HepG2 (cell line): Measurements from ENCODE around the gene STEAP1B. TPM values are rescaled to one million over a fixed set of nuclear protein-coding genes. Genes with fewer than 3 reads are reported as not detected.

Experiments used
- ARID4A ChIP-seq: sonication (generic); formaldehyde crosslinking; IDR thresholded peaks from 2 replicates; pipeline ENCODE4 v1.5.0; 2020; ENCODE audit warnings: mild to moderate bottlenecking, missing genetic modification reagents, borderline replicate concordance
- CAMTA2 ChIP-seq: sonication (generic); formaldehyde crosslinking; IDR thresholded peaks from 2 replicates; pipeline ENCODE4 v1.4.0; 2020; ENCODE audit warnings: mild to moderate bottlenecking, missing genetic modification reagents, borderline replicate concordance
- HNF1A ChIP-seq, 2 experiments: sonication (generic) in 1 of 2; formaldehyde crosslinking in 1 of 2; IDR thresholded peaks; 2 replicates each; pipeline versions ENCODE4 v1.4.0 to v1.6.1; 2016 to 2020; ENCODE audit warnings: borderline replicate concordance in 1 of 2, low read depth in 1 of 2, mild to moderate bottlenecking in 1 of 2, missing genetic modification reagents in 1 of 2
- HNRNPLL ChIP-seq: fragments of 200-400 bp; formaldehyde crosslinking; IDR thresholded peaks from 2 replicates; pipeline ENCODE4 v1.6.1; 2017; ENCODE audit warnings: mild to moderate bottlenecking, low read depth, low read length; ENCODE audit not compliant: poor library complexity, severe bottlenecking
- IRF2 ChIP-seq: IDR thresholded peaks from 2 replicates; pipeline ENCODE4 v1.6.1; 2018; ENCODE audit warnings: missing genetic modification reagents, missing compliant biosample characterization
- MAFG ChIP-seq: sonication (generic); formaldehyde crosslinking; IDR thresholded peaks from 2 replicates; pipeline ENCODE4 v1.5.1; 2020; ENCODE audit warnings: mild to moderate bottlenecking, missing genetic modification reagents
- NR3C1 ChIP-seq: sonication (generic); formaldehyde crosslinking; IDR thresholded peaks from 2 replicates; pipeline ENCODE4 v1.4.0; 2020; ENCODE audit warnings: missing genetic modification reagents
- PHF8 ChIP-seq: sonication (generic); formaldehyde crosslinking; IDR thresholded peaks from 2 replicates; pipeline ENCODE4 v1.5.0; 2020; ENCODE audit warnings: missing genetic modification reagents
- RXRB ChIP-seq: IDR thresholded peaks from 2 replicates; pipeline ENCODE4 v1.6.1; 2016; ENCODE audit warnings: borderline replicate concordance, missing genetic modification reagents, missing compliant biosample characterization
- SALL1 ChIP-seq: sonication (generic); formaldehyde crosslinking; IDR thresholded peaks from 2 replicates; pipeline ENCODE4 v1.8.0; 2022; ENCODE audit warnings: mild to moderate bottlenecking, missing genetic modification reagents
- SP140L ChIP-seq: sonication (generic); formaldehyde crosslinking; IDR thresholded peaks from 2 replicates; pipeline ENCODE4 v1.4.0; 2020; ENCODE audit warnings: missing genetic modification reagents, borderline replicate concordance
- STAT6 ChIP-seq: sonication (generic); formaldehyde crosslinking; IDR thresholded peaks from 2 replicates; pipeline ENCODE4 v1.4.0; 2020; ENCODE audit warnings: missing genetic modification reagents, mild to moderate bottlenecking, borderline replicate concordance
- TCF7 ChIP-seq: sonication (generic); IDR thresholded peaks from 2 replicates; pipeline ENCODE4 v1.6.1; 2016; ENCODE audit warnings: antibody characterized with exemption, low read depth
- ZNF136 ChIP-seq: sonication (generic); formaldehyde crosslinking; IDR thresholded peaks from 2 replicates; pipeline ENCODE4 v1.8.1; 2022; ENCODE audit warnings: low read depth, mild to moderate bottlenecking, moderate library complexity, missing genetic modification reagents
- ZNF30 ChIP-seq: sonication (generic); formaldehyde crosslinking; IDR thresholded peaks from 2 replicates; pipeline ENCODE4 v1.5.0; 2020; ENCODE audit warnings: mild to moderate bottlenecking, missing genetic modification reagents
- ZNF547 ChIP-seq: sonication (generic); formaldehyde crosslinking; IDR thresholded peaks from 2 replicates; pipeline ENCODE4 v1.5.1; 2020; ENCODE audit warnings: mild to moderate bottlenecking, missing genetic modification reagents
- ZNF766 ChIP-seq: sonication (generic); formaldehyde crosslinking; IDR thresholded peaks from 2 replicates; pipeline ENCODE4 v1.5.0; 2020; ENCODE audit warnings: missing genetic modification reagents, borderline replicate concordance
- ZNF780A ChIP-seq: sonication (generic); formaldehyde crosslinking; IDR thresholded peaks from 2 replicates; pipeline ENCODE4 v1.8.0; 2022; ENCODE audit warnings: mild to moderate bottlenecking, missing genetic modification reagents, moderate library complexity
- polyA plus RNA-seq, 8 experiments: library from polyadenylated mRNA; depleted of rRNA in 3 of 8; stranded (reverse) in 7 of 8; unstranded in 1 of 8; fragments of >200 nt; fragmentation: Illumina TruSeq in 4 of 8; extraction: Trizol in 4 of 8; gene quantifications; 2 replicates each; pipeline versions ENCODE4 v1.2.1 to v1.2.3, GENCODE V29; 2011 to 2016; ENCODE audit warnings: low read depth in 4 of 8, missing spikeins in 1 of 8, mixed read lengths in 1 of 8; ENCODE audit not compliant: insufficient read depth in 1 of 8
- total RNA-seq, 5 experiments: library from RNA; depleted of rRNA; stranded (reverse); fragments of >200 nt; fragmentation: Illumina TruSeq; extraction: Trizol; gene quantifications; 2 replicates each; pipeline ENCODE4 v1.2.3, GENCODE V29; 2016; ENCODE audit warnings: low read depth in 1 of 5

The STEAP1B gene
- total and polyA plus RNA-seq, 2 of the 13 experiments (the other 11 are each of a cell fraction or from before 2014, with no cell fraction given): not detected

- peak; percentile 58; the same call in 1 of the 2 replicates for TF ChIP-seq ARID4A (CRISPR knock-in tag)
- no peak for TF ChIP-seq ZNF766 (CRISPR knock-in tag)
- no peak for TF ChIP-seq ZNF780A (CRISPR knock-in tag)
- TF ChIP-seq CAMTA2 (CRISPR knock-in tag): no peak
- no peak for TF ChIP-seq STAT6
- no peak for TF ChIP-seq HNRNPLL
- no peak for TF ChIP-seq ZNF547 (CRISPR knock-in tag)
- TF ChIP-seq RXRB (CRISPR knock-in tag): peak; percentile 97
- no peak for TF ChIP-seq SP140L (CRISPR knock-in tag)
- TF ChIP-seq MAFG (CRISPR knock-in tag): no peak
- TF ChIP-seq IRF2 (CRISPR knock-in tag): peak; percentile 87
- TF ChIP-seq NR3C1 (CRISPR knock-in tag): no peak
- TF ChIP-seq ZNF136 (CRISPR knock-in tag): no peak
- TF ChIP-seq TCF7: peak; percentile 90
- no peak for TF ChIP-seq PHF8
- TF ChIP-seq SALL1 (CRISPR knock-in tag): peak; percentile 97
- no peak for TF ChIP-seq ZNF30 (CRISPR knock-in tag)
- TF ChIP-seq HNF1A (IDR thresholded peaks at IDR 0.05; ENCODE audit: low read depth): peak; percentile 45; the same call in 1 of the 2 replicates
- TF ChIP-seq HNF1A (CRISPR knock-in tag; IDR thresholded peaks at IDR 0.05; ENCODE audit: borderline replicate concordance): peak; percentile 37; the same call in 1 of the 2 replicates
These were observed 66.1 kb downstream of the STEAP1B start (continued) for GRCh38 chr7:22433710-22434460.
